WTC11 (cell line): ENCODE data around the gene SERTAD2. TPM values are rescaled to one million over a fixed set of nuclear protein-coding genes. Genes with fewer than 3 reads are reported as not detected.
A peak's percentile ranks its signal among the peaks of the same experiment; 100 is the strongest.

Experiments used
- ATAC-seq: fragments of 200-7000 bp; cut with Tn5 transposase; 2 replicates; pipeline ENCODE4 v1.10.0; 2021; ENCODE audit warnings: mild to moderate bottlenecking, moderate library complexity
- CTCF ChIA-PET: fragments of 300-600 bp; sonication (Branson Sonifier 250); formaldehyde crosslinking; loops from one replicate; lab custom pipeline; 2021; ENCODE audit warnings: antibody characterized with exemption; lab: Charles Lee
- POLR2A ChIA-PET: fragments of 350-600 bp; sonication (Branson Sonifier 250); formaldehyde crosslinking; loops from one replicate; lab custom pipeline; 2021; ENCODE audit warnings: antibody characterized with exemption; lab: Charles Lee
- DNase-seq: peaks from one replicate; pipeline ENCODE4 v3.0.0; 2021; ENCODE audit warnings: low spot score
- H3K27ac Mint-ChIP-seq: 2 replicates; pipeline ENCODE4 v1.8.0; 2021; ENCODE audit warnings: mixed read lengths
- H3K27me3 Mint-ChIP-seq: 2 replicates; pipeline ENCODE4 v1.8.0; 2021; ENCODE audit warnings: low read depth, mild to moderate bottlenecking, moderate library complexity, mixed read lengths
- H3K36me3 Mint-ChIP-seq: 2 replicates; pipeline ENCODE4 v1.8.0; 2021; ENCODE audit warnings: mixed read lengths
- H3K4me1 Mint-ChIP-seq: 2 replicates; pipeline ENCODE4 v1.8.0; 2022; ENCODE audit warnings: mixed read lengths
- H3K4me3 Mint-ChIP-seq: 2 replicates; pipeline ENCODE4 v1.8.0; 2021; ENCODE audit warnings: mild to moderate bottlenecking, moderate library complexity, mixed read lengths
- H3K9me3 Mint-ChIP-seq: 2 replicates; pipeline ENCODE4 v1.8.0; 2021; ENCODE audit warnings: mixed read lengths
- ETV6 ChIP-seq: sonication (generic); formaldehyde crosslinking; IDR thresholded peaks from 2 replicates; pipeline ENCODE4 v1.8.1; 2022; ENCODE audit warnings: mild to moderate bottlenecking, missing genetic modification reagents
- GABPB1 ChIP-seq: sonication (generic); formaldehyde crosslinking; IDR thresholded peaks from 2 replicates; pipeline ENCODE4 v1.8.1; 2023; ENCODE audit warnings: mild to moderate bottlenecking, missing genetic modification reagents
- JAZF1 ChIP-seq: fragments of 250-450 bp; sonication (Bioruptor Pico); IDR thresholded peaks from 2 replicates; pipeline ENCODE4 v1.9.0; 2021; ENCODE audit warnings: moderate library complexity, mild to moderate bottlenecking, inconsistent platforms
- NFATC4 ChIP-seq: fragments of 250-450 bp; sonication (Bioruptor Pico); IDR thresholded peaks from 2 replicates; pipeline ENCODE4 v1.9.0; 2021; ENCODE audit warnings: mild to moderate bottlenecking
- NR3C1 ChIP-seq: sonication (generic); formaldehyde crosslinking; conservative IDR thresholded peaks from 2 replicates; pipeline ENCODE4 v1.8.1; 2023; ENCODE audit warnings: low read depth, mild to moderate bottlenecking, missing genetic modification reagents
- SMAD4 ChIP-seq: sonication (generic); formaldehyde crosslinking; IDR thresholded peaks from 2 replicates; pipeline ENCODE4 v1.8.0; 2022; ENCODE audit warnings: mild to moderate bottlenecking, missing genetic modification reagents
- SOX15 ChIP-seq: fragments of 250-450 bp; sonication (Bioruptor Pico); IDR thresholded peaks from 2 replicates; pipeline ENCODE4 v1.9.0; 2021; ENCODE audit warnings: mild to moderate bottlenecking
- ZNF263 ChIP-seq: sonication (generic); formaldehyde crosslinking; IDR thresholded peaks from 2 replicates; pipeline ENCODE4 v1.8.1; 2022; ENCODE audit warnings: low read depth, mild to moderate bottlenecking, moderate library complexity, missing genetic modification reagents
- ZNF396 ChIP-seq: fragments of 250-450 bp; sonication (Bioruptor Pico); IDR thresholded peaks from 2 replicates; pipeline ENCODE4 v1.8.0; 2021; ENCODE audit warnings: mild to moderate bottlenecking, moderate library complexity, borderline replicate concordance
- total RNA-seq: library from RNA; stranded (reverse); gene quantifications from 3 replicates; pipeline ENCODE4 v1.2.3, GENCODE V29; 2021
- TF ChIP-seq, protein P1 (sequence below): sonication (generic); formaldehyde crosslinking; IDR thresholded peaks from 2 replicates; pipeline ENCODE4 v1.8.1; 2022; ENCODE audit warnings: low read depth, missing genetic modification reagents, borderline replicate concordance
- TF ChIP-seq, protein P2 (sequence below): sonication (generic); formaldehyde crosslinking; IDR thresholded peaks from 2 replicates; pipeline ENCODE4 v1.8.1; 2022; ENCODE audit warnings: mild to moderate bottlenecking, moderate library complexity, missing genetic modification reagents
- TF ChIP-seq, protein P3 (sequence below): fragments of 250-450 bp; sonication (Bioruptor Pico); IDR thresholded peaks from 2 replicates; pipeline ENCODE4 v1.8.0; 2021; ENCODE audit warnings: mild to moderate bottlenecking
- TF ChIP-seq, protein P4 (sequence below): sonication (generic); formaldehyde crosslinking; IDR thresholded peaks from 2 replicates; pipeline ENCODE4 v1.8.1; 2023; ENCODE audit warnings: mild to moderate bottlenecking, missing genetic modification reagents

SERTAD2 gene
- total RNA-seq, 1 experiment from 2014 or later: 7.9 TPM

DNA sequence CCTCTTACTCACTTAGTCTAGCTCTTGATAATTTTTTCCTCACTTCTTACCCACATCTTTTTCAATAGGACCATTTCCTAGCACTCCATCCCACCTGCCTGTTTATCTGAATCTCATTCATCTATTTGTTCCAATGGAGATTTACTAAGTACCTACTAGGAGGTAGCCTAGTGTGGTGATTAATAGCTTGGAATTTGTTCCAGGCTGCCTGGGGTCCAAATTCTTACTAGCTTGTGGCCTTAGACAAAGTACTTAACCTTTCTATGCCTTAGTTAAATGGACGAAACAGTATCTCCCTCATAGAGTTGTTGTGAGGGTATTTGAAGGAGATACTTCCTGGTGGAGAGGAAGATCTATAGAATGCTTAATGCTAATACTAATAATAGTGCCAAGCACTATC, 42.9 kb upstream of the SERTAD2 start:
- DNase-seq: no peak
- CTCF ChIA-PET: interaction anchor here (2.5 kb wide), 1 partner anchor 50 kb away, joined by 9 read pairs; no protein-coding TSS in a partner anchor
- TF ChIP-seq, protein P1, sequence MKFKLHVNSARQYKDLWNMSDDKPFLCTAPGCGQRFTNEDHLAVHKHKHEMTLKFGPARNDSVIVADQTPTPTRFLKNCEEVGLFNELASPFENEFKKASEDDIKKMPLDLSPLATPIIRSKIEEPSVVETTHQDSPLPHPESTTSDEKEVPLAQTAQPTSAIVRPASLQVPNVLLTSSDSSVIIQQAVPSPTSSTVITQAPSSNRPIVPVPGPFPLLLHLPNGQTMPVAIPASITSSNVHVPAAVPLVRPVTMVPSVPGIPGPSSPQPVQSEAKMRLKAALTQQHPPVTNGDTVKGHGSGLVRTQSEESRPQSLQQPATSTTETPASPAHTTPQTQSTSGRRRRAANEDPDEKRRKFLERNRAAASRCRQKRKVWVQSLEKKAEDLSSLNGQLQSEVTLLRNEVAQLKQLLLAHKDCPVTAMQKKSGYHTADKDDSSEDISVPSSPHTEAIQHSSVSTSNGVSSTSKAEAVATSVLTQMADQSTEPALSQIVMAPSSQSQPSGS (CRISPR knock-in tag): no peak
- no peak for TF ChIP-seq NFATC4 (CRISPR knock-in tag)
- no peak for TF ChIP-seq ZNF263 (CRISPR knock-in tag)
- TF ChIP-seq NR3C1 (CRISPR knock-in tag): no peak
- H3K36me3 Mint-ChIP-seq: no peaks in the 10 kb centered on the region
- ATAC-seq: no peak
- POLR2A ChIA-PET: no interaction called here
- no peak overlapping the region for H3K4me3 Mint-ChIP-seq
- H3K9me3 Mint-ChIP-seq: peaks cover 8% of the 10 kb centered on the region
- no peaks in the 10 kb centered on the region for H3K27me3 Mint-ChIP-seq
- peaks cover 14% of the 10 kb centered on the region for H3K4me1 Mint-ChIP-seq
- 0 out of 2 replicates have a peak overlapping the region, but pooled peaks have one; percentile 0 for H3K27ac Mint-ChIP-seq

DNA sequence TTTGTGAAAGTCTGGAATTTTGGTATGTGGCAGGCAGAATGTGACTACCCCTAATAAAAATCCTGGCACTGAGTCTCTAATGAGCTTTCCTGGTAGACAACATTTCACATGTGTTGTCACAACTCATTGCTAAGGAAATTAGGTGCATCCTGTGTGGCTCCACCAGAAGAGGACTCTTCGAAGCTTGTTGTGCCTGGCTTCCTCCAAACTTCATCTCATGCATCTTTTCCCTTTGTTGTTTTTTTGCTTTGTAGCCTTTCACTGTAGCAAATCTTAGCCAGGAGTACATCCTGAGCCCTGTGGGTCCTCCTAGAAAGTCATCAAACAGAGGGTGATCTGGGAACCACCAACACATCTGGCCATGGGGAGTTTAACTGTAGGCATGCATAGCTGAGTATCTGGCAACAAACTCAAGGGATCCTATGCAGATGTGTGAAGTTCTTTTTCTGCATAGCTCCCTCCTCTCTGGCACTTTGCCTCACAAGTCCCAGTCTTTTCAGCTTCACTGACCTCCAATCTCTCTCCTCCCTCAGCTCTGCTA, 42.1 kb upstream of the SERTAD2 start:
- ChIA-PET POLR2A (no interaction called here), CTCF (interaction anchor here (2.5 kb wide), 1 partner anchor 49 kb away, joined by 9 read pairs; no protein-coding TSS in a partner anchor)
- H3K4me1 Mint-ChIP-seq: peaks cover 14% of the 10 kb centered on the region
- no peaks in the 10 kb centered on the region for H3K27me3 Mint-ChIP-seq
- no peak for DNase-seq
- no peak overlapping the region for H3K4me3 Mint-ChIP-seq
- H3K27ac Mint-ChIP-seq: no peak overlapping the region
- H3K9me3 Mint-ChIP-seq: peaks cover 8% of the 10 kb centered on the region
- no peaks in the 10 kb centered on the region for H3K36me3 Mint-ChIP-seq
- no peak; the same call in 1 of the 2 replicates for ATAC-seq
- TF ChIP-seq, protein P2, sequence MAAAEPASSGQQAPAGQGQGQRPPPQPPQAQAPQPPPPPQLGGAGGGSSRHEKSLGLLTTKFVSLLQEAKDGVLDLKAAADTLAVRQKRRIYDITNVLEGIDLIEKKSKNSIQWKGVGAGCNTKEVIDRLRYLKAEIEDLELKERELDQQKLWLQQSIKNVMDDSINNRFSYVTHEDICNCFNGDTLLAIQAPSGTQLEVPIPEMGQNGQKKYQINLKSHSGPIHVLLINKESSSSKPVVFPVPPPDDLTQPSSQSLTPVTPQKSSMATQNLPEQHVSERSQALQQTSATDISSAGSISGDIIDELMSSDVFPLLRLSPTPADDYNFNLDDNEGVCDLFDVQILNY (CRISPR knock-in tag): no peak
- TF ChIP-seq, all 79 proteins: peak for 0

DNA sequence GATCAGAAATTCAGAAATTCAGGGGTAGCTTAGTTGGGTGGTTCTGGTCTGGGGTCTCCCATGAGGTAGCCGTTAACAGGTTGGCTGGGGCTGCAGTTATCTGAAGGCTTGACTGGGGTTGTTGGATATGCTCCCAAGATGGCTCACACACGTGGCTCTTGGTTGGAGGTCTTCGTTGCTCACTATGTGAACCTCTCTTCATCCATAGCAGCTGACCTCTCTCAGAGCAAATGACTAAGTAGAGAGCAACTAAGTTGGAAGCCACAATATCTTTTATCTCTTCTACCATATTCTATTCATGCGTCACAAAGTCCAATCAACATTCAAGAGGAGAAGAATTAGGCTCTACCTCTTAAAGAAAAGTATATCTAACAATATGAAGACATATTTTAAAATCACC, 38.7 kb upstream of the SERTAD2 start:
- no peak for DNase-seq
- Mint-ChIP-seq H3K9me3 (peaks cover 8% of the 10 kb centered on the region), H3K27me3 (no peaks in the 10 kb centered on the region), H3K4me1 (peaks cover 14% of the 10 kb centered on the region), H3K36me3 (no peaks in the 10 kb centered on the region), H3K4me3 (no peak overlapping the region), H3K27ac (no peak overlapping the region)
- ATAC-seq: no peak
- TF ChIP-seq NFATC4 (CRISPR knock-in tag) (no peak), SOX15 (CRISPR knock-in tag) (no peak), JAZF1 (CRISPR knock-in tag) (no peak)
- TF ChIP-seq, protein P3, sequence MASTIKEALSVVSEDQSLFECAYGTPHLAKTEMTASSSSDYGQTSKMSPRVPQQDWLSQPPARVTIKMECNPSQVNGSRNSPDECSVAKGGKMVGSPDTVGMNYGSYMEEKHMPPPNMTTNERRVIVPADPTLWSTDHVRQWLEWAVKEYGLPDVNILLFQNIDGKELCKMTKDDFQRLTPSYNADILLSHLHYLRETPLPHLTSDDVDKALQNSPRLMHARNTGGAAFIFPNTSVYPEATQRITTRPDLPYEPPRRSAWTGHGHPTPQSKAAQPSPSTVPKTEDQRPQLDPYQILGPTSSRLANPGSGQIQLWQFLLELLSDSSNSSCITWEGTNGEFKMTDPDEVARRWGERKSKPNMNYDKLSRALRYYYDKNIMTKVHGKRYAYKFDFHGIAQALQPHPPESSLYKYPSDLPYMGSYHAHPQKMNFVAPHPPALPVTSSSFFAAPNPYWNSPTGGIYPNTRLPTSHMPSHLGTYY (CRISPR knock-in tag): no peak
- CTCF ChIA-PET: no interaction called here
- POLR2A ChIA-PET: interaction anchor here (0.6 kb wide), 1 partner anchor 675 kb away, joined by 3 read pairs; no protein-coding TSS in a partner anchor

DNA sequence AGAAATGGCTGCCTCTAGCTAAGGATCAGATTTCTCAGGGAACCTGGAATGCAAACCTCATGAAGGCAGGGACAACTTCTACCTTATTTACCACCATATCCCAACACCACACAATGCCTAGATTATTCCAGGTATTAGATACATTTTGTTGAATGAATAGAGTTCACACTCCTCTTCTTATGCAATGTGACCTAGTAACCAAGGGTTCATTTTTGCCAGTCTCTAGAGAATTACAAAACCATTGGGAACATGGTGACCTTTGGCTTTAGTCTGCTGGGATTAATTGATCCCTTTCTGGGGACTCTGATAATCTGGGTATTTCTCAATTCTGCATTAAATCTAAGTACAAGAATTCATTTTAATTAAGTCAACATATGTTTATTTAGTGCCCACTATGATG, 35.2 kb upstream of the SERTAD2 start:
- H3K27me3 Mint-ChIP-seq: no peaks in the 10 kb centered on the region
- ChIA-PET CTCF (interaction anchor here (0.6 to 1.2 kb wide), 2 partner anchors 22 to 43 kb away, joined by 3 read pairs; no protein-coding TSS in a partner anchor), POLR2A (no interaction called here)
- H3K4me3 Mint-ChIP-seq: no peak overlapping the region
- H3K36me3 Mint-ChIP-seq: no peaks in the 10 kb centered on the region
- TF ChIP-seq, protein P4, sequence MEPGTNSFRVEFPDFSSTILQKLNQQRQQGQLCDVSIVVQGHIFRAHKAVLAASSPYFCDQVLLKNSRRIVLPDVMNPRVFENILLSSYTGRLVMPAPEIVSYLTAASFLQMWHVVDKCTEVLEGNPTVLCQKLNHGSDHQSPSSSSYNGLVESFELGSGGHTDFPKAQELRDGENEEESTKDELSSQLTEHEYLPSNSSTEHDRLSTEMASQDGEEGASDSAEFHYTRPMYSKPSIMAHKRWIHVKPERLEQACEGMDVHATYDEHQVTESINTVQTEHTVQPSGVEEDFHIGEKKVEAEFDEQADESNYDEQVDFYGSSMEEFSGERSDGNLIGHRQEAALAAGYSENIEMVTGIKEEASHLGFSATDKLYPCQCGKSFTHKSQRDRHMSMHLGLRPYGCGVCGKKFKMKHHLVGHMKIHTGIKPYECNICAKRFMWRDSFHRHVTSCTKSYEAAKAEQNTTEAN (CRISPR knock-in tag): no peak
- no peak for TF ChIP-seq SMAD4 (CRISPR knock-in tag)
- no peak for TF ChIP-seq GABPB1 (CRISPR knock-in tag)
- TF ChIP-seq ETV6 (CRISPR knock-in tag): no peak
- TF ChIP-seq, protein P2 (CRISPR knock-in tag): no peak
- TF ChIP-seq, protein P1 (CRISPR knock-in tag): no peak
- no peak for TF ChIP-seq ZNF396 (CRISPR knock-in tag)
- DNase-seq (no peak), ATAC-seq (no peak)
- H3K27ac Mint-ChIP-seq: no peak overlapping the region
- peaks cover 8% of the 10 kb centered on the region for H3K9me3 Mint-ChIP-seq
- peaks cover 5% of the 10 kb centered on the region for H3K4me1 Mint-ChIP-seq
